Type B pancreatic cell (in vitro differentiated cells): ENCODE measurements around the gene BCLAF1. TPM values are rescaled to one million over a fixed set of nuclear protein-coding genes. Genes with fewer than 3 reads are reported as not detected.

Experiments used
- DNase-seq: peaks from one replicate; pipeline ENCODE4 v3.0.0; 2021; ENCODE audit warnings: mixed read lengths; ENCODE audit not compliant: unreplicated experiment; ENCODE audit errors: extremely low spot score
- H3K27ac Mint-ChIP-seq: 2 replicates; pipeline ENCODE4 v1.8.0; 2021; ENCODE audit warnings: mild to moderate bottlenecking, mixed read lengths
- H3K27me3 Mint-ChIP-seq: 2 replicates; pipeline ENCODE4 v1.8.0; 2021; ENCODE audit warnings: mixed read lengths
- H3K36me3 Mint-ChIP-seq: 2 replicates; pipeline ENCODE4 v1.8.0; 2021; ENCODE audit warnings: mixed read lengths
- H3K4me1 Mint-ChIP-seq: one replicate; pipeline ENCODE4 v1.8.0; 2021; ENCODE audit warnings: mixed read lengths; ENCODE audit not compliant: unreplicated experiment
- H3K4me3 Mint-ChIP-seq: 2 replicates; pipeline ENCODE4 v1.8.0; 2021; ENCODE audit warnings: mild to moderate bottlenecking, mixed read lengths
- H3K9me3 Mint-ChIP-seq: 2 replicates; pipeline ENCODE4 v1.8.0; 2021; ENCODE audit warnings: mixed read lengths
- CTCF ChIP-seq: fragments of 200-600 bp; sonication (generic); conservative IDR thresholded peaks from 2 replicates; pipeline ENCODE4 v1.5.0; 2021; ENCODE audit warnings: antibody characterized with exemption, mild to moderate bottlenecking
- total RNA-seq: library from RNA; stranded (reverse); gene quantifications from 2 replicates; pipeline ENCODE4 v1.2.1, GENCODE V29; 2021; ENCODE audit warnings: low replicate concordance

Gene BCLAF1
- total RNA-seq, 1 donor from 2014 or later, result 190 TPM

DNA sequence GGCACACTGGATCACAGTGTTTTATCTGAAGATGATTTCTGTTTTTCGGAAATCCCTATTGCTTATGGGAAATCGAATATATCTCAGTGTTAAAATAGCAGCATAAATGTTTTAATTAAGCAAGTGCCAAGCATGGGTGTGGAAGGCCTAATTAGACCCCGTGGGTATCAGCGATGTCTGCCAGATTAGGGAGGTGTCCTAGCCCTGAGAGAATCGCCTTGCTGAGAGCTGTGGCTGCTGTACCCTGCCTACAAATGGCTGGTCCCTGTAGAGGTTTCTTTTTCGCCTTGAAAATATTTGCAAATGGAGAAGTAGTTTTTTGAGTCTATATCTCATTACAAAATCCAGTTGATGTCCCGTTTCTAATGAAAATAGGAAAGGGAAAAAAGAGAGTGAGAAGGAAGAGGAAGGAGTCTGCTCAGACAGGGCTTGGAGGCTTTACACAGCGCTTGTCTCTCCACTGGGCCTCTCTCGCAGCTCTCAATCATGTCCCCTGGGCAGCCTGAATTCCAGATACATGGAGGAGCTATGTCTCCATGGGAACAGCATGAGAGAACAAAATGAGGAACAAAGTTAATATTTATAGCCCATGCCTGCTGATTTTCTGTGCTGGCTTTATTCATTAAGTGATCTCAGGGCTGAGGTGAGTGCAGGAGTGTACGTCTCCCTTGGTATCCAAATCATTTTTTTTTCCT is 35.2 kb upstream of the BCLAF1 start:
- no peak overlapping the region for H3K27ac Mint-ChIP-seq
- H3K36me3 Mint-ChIP-seq, result no peaks in the 10 kb centered on the region
- no peak overlapping the region for H3K4me3 Mint-ChIP-seq
- peaks cover 6% of the 10 kb centered on the region for H3K4me1 Mint-ChIP-seq
- no peak for DNase-seq
- TF ChIP-seq CTCF, result no peak
- no peaks in the 10 kb centered on the region for H3K27me3 Mint-ChIP-seq
- H3K9me3 Mint-ChIP-seq, result no peaks in the 10 kb centered on the region

GRCh38 chr6:136323431-136324112 is 33.9 kb upstream of the BCLAF1 start:
- Mint-ChIP-seq H3K9me3 (no peaks in the 10 kb centered on the region), H3K27me3 (no peaks in the 10 kb centered on the region), H3K4me1 (peaks cover 6% of the 10 kb centered on the region), H3K36me3 (no peaks in the 10 kb centered on the region), H3K27ac (peak overlapping the region; percentile 29), H3K4me3 (no peak overlapping the region)
- DNase-seq, result no peak
- TF ChIP-seq CTCF, result no peak

DNA sequence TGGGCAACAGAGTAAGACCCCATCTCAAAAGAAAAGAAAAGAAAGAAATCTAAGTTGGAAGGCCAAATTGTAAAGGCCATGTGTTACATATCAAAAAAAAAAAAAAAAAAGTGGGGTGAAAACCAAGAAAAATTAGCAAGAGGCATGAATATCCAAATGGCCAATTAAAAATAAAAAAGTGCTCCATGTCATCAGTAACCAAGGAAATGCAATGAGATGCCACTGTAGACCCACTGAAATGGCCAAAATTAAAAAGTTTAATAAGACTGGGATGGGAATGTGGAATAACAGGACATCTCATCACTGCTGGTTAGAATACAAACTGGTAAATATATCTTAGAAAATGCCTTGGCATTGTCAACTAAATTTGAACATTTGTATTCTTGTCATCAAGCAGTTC is 30.1 kb upstream of the BCLAF1 start:
- H3K27ac Mint-ChIP-seq, result no peak overlapping the region
- H3K27me3 Mint-ChIP-seq, result no peaks in the 10 kb centered on the region
- H3K9me3 Mint-ChIP-seq, result no peaks in the 10 kb centered on the region
- H3K4me3 Mint-ChIP-seq, result no peak overlapping the region
- TF ChIP-seq CTCF, result no peak
- H3K36me3 Mint-ChIP-seq, result no peaks in the 10 kb centered on the region
- peaks cover 11% of the 10 kb centered on the region for H3K4me1 Mint-ChIP-seq
- DNase-seq, result no peak

DNA sequence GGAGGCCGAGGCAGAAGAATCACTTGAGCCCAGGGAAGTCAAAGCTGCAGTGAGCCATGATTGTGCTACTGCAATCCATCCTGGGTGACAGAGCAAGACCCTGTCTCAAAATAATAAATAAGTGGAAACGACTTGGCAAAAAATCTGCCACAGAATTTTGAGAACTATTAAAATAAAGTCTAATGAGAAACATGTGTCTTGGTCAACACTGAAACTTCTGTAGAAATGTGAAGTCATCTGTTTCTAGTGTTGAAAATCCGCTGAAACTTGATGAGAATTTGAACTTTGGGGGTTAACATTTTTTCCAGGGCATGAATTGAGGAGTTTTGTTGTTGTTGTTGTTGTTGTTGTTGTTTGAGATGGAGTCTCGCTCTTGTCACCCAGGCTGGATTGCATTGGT is 29.0 kb upstream of the BCLAF1 start:
- no peak for DNase-seq
- Mint-ChIP-seq H3K36me3 (no peaks in the 10 kb centered on the region), H3K4me1 (peaks cover 8% of the 10 kb centered on the region), H3K9me3 (no peaks in the 10 kb centered on the region), H3K4me3 (no peak overlapping the region), H3K27ac (no peak overlapping the region), H3K27me3 (no peaks in the 10 kb centered on the region)
- no peak for TF ChIP-seq CTCF

DNA sequence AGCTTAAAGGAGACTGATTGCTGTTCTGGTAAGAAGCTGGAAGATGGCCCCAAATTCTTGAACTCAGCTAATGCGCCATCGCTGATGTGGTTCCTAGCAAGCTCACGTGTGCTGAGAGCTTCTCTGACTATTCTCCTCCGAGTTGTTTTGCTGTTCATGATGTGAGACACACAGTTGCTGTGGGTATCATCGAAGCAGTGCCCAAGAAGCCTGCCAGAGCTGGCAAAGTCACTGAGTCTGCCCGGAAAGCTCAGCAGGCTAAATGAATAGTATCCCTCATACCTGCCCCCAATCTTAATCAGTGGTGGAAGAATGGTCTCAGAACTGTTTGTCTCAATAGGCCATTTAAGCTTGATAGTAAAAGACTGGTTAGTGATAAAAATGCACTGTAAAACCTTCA is 28.3 kb upstream of the BCLAF1 start:
- Mint-ChIP-seq H3K4me3 (no peak overlapping the region), H3K36me3 (no peaks in the 10 kb centered on the region), H3K27me3 (no peaks in the 10 kb centered on the region), H3K27ac (no peak overlapping the region), H3K4me1 (peaks cover 5% of the 10 kb centered on the region), H3K9me3 (no peaks in the 10 kb centered on the region)
- no peak for TF ChIP-seq CTCF
- no peak for DNase-seq
